Cardiac muscle cell (in vitro differentiated cells and primary cell): Measurements from ENCODE around the gene ERC2. TPM values are rescaled to one million over a fixed set of nuclear protein-coding genes. Genes with fewer than 3 reads are reported as not detected.

Source experiments
- DNase-seq, 2 donors: peaks; one replicate each; pipeline versions ENCODE4 v3.0.0 to v3.0.0-alpha.2; 2010 to 2017; ENCODE audit warnings: low read depth in 1 of 2, low spot score in 1 of 2
- H3K27ac ChIP-seq: fragments of 200-600 bp; sonication (generic); 2 replicates; pipeline ENCODE4 v1.5.1; 2016
- H3K27me3 ChIP-seq: fragments of 200-600 bp; sonication (generic); 2 replicates; pipeline ENCODE4 v1.6.0; 2016; ENCODE audit warnings: control low read depth
- H3K36me3 ChIP-seq: fragments of 200-600 bp; sonication (generic); 2 replicates; pipeline ENCODE4 v1.5.1; 2016; ENCODE audit warnings: control low read depth
- H3K4me1 ChIP-seq: fragments of 200-600 bp; sonication (generic); 2 replicates; pipeline ENCODE4 v1.8.1; 2017; ENCODE audit warnings: low read depth, mild to moderate bottlenecking, mixed run types
- H3K4me3 ChIP-seq: fragments of 200-600 bp; sonication (generic); 2 replicates; pipeline ENCODE4 v1.5.1; 2016; ENCODE audit warnings: mild to moderate bottlenecking
- H3K9me3 ChIP-seq: fragments of 200-600 bp; sonication (generic); 2 replicates; pipeline ENCODE4 v1.5.1; 2017; ENCODE audit warnings: low read depth, mild to moderate bottlenecking, control low read depth
- polyA plus RNA-seq: library from polyadenylated mRNA; unstranded; fragments of >200 nt; fragmentation: Nextera tagmentation; extraction: Ambion mirVana; gene quantifications from 2 replicates; pipeline ENCODE4 v1.2.1, GENCODE V29; 2016
- total RNA-seq: library from RNA; depleted of rRNA; stranded (reverse); fragments of >200 nt; gene quantifications from 2 replicates; pipeline ENCODE4 v1.2.3, GENCODE V29; 2016
- TF ChIP-seq, protein P1 (sequence below): IDR thresholded peaks from 2 replicates; pipeline ENCODE4 v1.5.1; 2012; ENCODE audit warnings: low read depth, mild to moderate bottlenecking, low read length

ERC2 gene
- total and polyA plus RNA-seq, 2 experiments from 2014 or later: 18.1 to 29.0 TPM

GRCh38 chr3:56383092-56383491 lies 85.2 kb downstream of the ERC2 start:
- H3K9me3 ChIP-seq: no peaks in the 10 kb centered on the region
- H3K27me3 ChIP-seq: no peaks in the 10 kb centered on the region
- no peak overlapping the region for H3K27ac ChIP-seq
- H3K4me1 ChIP-seq: peaks cover 6% of the 10 kb centered on the region
- TF ChIP-seq, protein P1, sequence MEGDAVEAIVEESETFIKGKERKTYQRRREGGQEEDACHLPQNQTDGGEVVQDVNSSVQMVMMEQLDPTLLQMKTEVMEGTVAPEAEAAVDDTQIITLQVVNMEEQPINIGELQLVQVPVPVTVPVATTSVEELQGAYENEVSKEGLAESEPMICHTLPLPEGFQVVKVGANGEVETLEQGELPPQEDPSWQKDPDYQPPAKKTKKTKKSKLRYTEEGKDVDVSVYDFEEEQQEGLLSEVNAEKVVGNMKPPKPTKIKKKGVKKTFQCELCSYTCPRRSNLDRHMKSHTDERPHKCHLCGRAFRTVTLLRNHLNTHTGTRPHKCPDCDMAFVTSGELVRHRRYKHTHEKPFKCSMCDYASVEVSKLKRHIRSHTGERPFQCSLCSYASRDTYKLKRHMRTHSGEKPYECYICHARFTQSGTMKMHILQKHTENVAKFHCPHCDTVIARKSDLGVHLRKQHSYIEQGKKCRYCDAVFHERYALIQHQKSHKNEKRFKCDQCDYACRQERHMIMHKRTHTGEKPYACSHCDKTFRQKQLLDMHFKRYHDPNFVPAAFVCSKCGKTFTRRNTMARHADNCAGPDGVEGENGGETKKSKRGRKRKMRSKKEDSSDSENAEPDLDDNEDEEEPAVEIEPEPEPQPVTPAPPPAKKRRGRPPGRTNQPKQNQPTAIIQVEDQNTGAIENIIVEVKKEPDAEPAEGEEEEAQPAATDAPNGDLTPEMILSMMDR: no peak
- H3K36me3 ChIP-seq: no peaks in the 10 kb centered on the region
- no peak for DNase-seq
- no peak overlapping the region for H3K4me3 ChIP-seq

- peaks cover 6% of the 10 kb centered on the region for H3K4me1 ChIP-seq
- no peaks in the 10 kb centered on the region for H3K27me3 ChIP-seq
- no peak overlapping the region for H3K27ac ChIP-seq
- no peak overlapping the region for H3K4me3 ChIP-seq
- no peaks in the 10 kb centered on the region for H3K9me3 ChIP-seq
- TF ChIP-seq, protein P1: no peak
- no peaks in the 10 kb centered on the region for H3K36me3 ChIP-seq
- DNase-seq: peak in 1 of 2 donors; percentile 53
Measured at GRCh38 chr3:56379723-56380287, 88.5 kb downstream of the ERC2 start.

- TF ChIP-seq, protein P1: no peak
- Histone ChIP-seq H3K27me3 (no peaks in the 10 kb centered on the region), H3K27ac (no peak overlapping the region), H3K36me3 (no peaks in the 10 kb centered on the region), H3K4me1 (peaks cover 6% of the 10 kb centered on the region), H3K4me3 (no peak overlapping the region), H3K9me3 (no peaks in the 10 kb centered on the region)
- DNase-seq: no peak
Measured at GRCh38 chr3:56375654-56376053, 92.6 kb downstream of the ERC2 start.

- no peak overlapping the region for H3K4me3 ChIP-seq
Measured at GRCh38 chr3:56373386-56373785, 94.9 kb downstream of the ERC2 start.

GRCh38 chr3:56370991-56371775 lies 97.1 kb downstream of the ERC2 start:
- TF ChIP-seq, protein P1: no peak
- H3K36me3 ChIP-seq: no peaks in the 10 kb centered on the region
- H3K27me3 ChIP-seq: no peaks in the 10 kb centered on the region
- H3K9me3 ChIP-seq: no peaks in the 10 kb centered on the region
- no peak overlapping the region for H3K27ac ChIP-seq
- peaks cover 23% of the 10 kb centered on the region for H3K4me1 ChIP-seq
- DNase-seq: no peak
- no peak overlapping the region for H3K4me3 ChIP-seq

More at GRCh38 chr3:56373386-56373785, 94.9 kb downstream of the ERC2 start:
- Histone ChIP-seq H3K4me1 (peaks cover 1% of the 10 kb centered on the region), H3K9me3 (no peaks in the 10 kb centered on the region), H3K27ac (no peak overlapping the region), H3K36me3 (no peaks in the 10 kb centered on the region), H3K27me3 (no peaks in the 10 kb centered on the region)
- TF ChIP-seq, protein P1: no peak
- DNase-seq: no peak
